Measurements from ENCODE around the gene OR2AG1.

DNA sequence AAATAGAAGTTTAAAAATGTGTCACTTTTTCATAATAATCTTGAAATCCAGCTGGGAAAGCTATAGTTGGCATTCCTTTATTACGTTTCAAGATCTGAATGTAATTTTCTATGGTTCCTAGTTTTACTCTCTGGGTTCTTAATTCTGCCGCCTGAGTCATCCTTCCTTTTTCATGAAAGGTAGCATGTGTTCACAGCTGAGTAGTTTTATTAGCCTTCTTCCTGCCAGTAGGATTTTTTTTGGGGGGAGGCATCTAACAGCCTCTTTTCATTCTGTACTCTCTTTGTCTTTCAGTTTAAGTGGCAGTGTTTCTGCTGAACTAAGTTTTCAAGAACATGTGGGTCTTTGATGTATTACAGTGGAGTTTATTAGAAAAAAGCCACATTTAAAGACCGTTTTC lies 47.5 kb upstream of the OR2AG1 start:
- TF ChIP-seq, protein P1, sequence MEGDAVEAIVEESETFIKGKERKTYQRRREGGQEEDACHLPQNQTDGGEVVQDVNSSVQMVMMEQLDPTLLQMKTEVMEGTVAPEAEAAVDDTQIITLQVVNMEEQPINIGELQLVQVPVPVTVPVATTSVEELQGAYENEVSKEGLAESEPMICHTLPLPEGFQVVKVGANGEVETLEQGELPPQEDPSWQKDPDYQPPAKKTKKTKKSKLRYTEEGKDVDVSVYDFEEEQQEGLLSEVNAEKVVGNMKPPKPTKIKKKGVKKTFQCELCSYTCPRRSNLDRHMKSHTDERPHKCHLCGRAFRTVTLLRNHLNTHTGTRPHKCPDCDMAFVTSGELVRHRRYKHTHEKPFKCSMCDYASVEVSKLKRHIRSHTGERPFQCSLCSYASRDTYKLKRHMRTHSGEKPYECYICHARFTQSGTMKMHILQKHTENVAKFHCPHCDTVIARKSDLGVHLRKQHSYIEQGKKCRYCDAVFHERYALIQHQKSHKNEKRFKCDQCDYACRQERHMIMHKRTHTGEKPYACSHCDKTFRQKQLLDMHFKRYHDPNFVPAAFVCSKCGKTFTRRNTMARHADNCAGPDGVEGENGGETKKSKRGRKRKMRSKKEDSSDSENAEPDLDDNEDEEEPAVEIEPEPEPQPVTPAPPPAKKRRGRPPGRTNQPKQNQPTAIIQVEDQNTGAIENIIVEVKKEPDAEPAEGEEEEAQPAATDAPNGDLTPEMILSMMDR (conservative IDR thresholded peaks at IDR 0.05; ENCODE audit: low read depth in 2 of 2), result no peak
- TF ChIP-seq POLR2AphosphoS5 (IDR thresholded peaks at IDR 0.05; ENCODE audit: low read depth) (no peak), STAT1 (IDR thresholded peaks at IDR 0.05; ENCODE audit: unreplicated experiment) (no peak)
- TF ChIP-seq, protein P2, sequence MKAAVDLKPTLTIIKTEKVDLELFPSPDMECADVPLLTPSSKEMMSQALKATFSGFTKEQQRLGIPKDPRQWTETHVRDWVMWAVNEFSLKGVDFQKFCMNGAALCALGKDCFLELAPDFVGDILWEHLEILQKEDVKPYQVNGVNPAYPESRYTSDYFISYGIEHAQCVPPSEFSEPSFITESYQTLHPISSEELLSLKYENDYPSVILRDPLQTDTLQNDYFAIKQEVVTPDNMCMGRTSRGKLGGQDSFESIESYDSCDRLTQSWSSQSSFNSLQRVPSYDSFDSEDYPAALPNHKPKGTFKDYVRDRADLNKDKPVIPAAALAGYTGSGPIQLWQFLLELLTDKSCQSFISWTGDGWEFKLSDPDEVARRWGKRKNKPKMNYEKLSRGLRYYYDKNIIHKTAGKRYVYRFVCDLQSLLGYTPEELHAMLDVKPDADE (IDR thresholded peaks at IDR 0.05), result no peak

Measured in GM23338 (cell line).